HEK293 (cell line): ENCODE results near the gene KLHL29.

Source experiments
- INSM2 ChIP-seq: fragments of 450-650 bp; formaldehyde crosslinking; IDR thresholded peaks from 2 replicates; pipeline ENCODE4 v1.5.1; 2016; ENCODE audit warnings: missing biosample characterization, missing genetic modification characterization
- SETDB1 ChIP-seq: IDR thresholded peaks from one replicate; pipeline ENCODE4 v1.6.1; 2017; ENCODE audit warnings: mild to moderate bottlenecking, low read length, moderate library complexity, mixed read lengths; ENCODE audit not compliant: insufficient read length
- TRIM28 ChIP-seq: IDR thresholded peaks from 2 replicates; pipeline ENCODE4 v1.6.1; 2011; ENCODE audit warnings: low read length, control low read depth, borderline replicate concordance
- ZNF211 ChIP-seq: fragments of 450-650 bp; formaldehyde crosslinking; IDR thresholded peaks from 2 replicates; pipeline ENCODE4 v1.5.1; 2016; ENCODE audit warnings: low read depth, missing biosample characterization, missing genetic modification characterization
- ZNF544 ChIP-seq: fragments of 450-650 bp; formaldehyde crosslinking; IDR thresholded peaks from 2 replicates; pipeline ENCODE4 v1.5.0; 2017; ENCODE audit warnings: missing biosample characterization, missing genetic modification characterization
- TF ChIP-seq, protein P1 (sequence below): fragments of 450-650 bp; formaldehyde crosslinking; IDR thresholded peaks from 2 replicates; pipeline ENCODE4 v1.5.1; 2016; ENCODE audit warnings: missing biosample characterization, missing genetic modification characterization

- TF ChIP-seq ZNF211 (tag by site-specific recombination) (no peak), TRIM28 (no peak), ZNF544 (tag by site-specific recombination) (no peak), SETDB1 (no peak), INSM2 (tag by site-specific recombination) (no peak)
- TF ChIP-seq, protein P1, sequence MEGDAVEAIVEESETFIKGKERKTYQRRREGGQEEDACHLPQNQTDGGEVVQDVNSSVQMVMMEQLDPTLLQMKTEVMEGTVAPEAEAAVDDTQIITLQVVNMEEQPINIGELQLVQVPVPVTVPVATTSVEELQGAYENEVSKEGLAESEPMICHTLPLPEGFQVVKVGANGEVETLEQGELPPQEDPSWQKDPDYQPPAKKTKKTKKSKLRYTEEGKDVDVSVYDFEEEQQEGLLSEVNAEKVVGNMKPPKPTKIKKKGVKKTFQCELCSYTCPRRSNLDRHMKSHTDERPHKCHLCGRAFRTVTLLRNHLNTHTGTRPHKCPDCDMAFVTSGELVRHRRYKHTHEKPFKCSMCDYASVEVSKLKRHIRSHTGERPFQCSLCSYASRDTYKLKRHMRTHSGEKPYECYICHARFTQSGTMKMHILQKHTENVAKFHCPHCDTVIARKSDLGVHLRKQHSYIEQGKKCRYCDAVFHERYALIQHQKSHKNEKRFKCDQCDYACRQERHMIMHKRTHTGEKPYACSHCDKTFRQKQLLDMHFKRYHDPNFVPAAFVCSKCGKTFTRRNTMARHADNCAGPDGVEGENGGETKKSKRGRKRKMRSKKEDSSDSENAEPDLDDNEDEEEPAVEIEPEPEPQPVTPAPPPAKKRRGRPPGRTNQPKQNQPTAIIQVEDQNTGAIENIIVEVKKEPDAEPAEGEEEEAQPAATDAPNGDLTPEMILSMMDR, result no peak
Observed at GRCh38 chr2:23696752-23697045, 311.7 kb downstream of the KLHL29 start.
